GM10266 (cell line): Measurements from ENCODE around the gene SNX17.

ENCODE experiments used
- DNase-seq: peaks from one replicate; pipeline ENCODE4 v3.0.0; 2012; ENCODE audit errors: extremely low spot score
- TF ChIP-seq, protein P1 (sequence below): IDR thresholded peaks from 2 replicates; pipeline ENCODE4 v1.5.1; 2012; ENCODE audit warnings: mild to moderate bottlenecking, low read depth; ENCODE audit not compliant: control insufficient read depth, insufficient read depth; ENCODE audit errors: missing control alignments

SNX17 gene

GRCh38 chr2:27378809-27379290 is 8.4 kb downstream of the SNX17 start:
- TF ChIP-seq, protein P1, sequence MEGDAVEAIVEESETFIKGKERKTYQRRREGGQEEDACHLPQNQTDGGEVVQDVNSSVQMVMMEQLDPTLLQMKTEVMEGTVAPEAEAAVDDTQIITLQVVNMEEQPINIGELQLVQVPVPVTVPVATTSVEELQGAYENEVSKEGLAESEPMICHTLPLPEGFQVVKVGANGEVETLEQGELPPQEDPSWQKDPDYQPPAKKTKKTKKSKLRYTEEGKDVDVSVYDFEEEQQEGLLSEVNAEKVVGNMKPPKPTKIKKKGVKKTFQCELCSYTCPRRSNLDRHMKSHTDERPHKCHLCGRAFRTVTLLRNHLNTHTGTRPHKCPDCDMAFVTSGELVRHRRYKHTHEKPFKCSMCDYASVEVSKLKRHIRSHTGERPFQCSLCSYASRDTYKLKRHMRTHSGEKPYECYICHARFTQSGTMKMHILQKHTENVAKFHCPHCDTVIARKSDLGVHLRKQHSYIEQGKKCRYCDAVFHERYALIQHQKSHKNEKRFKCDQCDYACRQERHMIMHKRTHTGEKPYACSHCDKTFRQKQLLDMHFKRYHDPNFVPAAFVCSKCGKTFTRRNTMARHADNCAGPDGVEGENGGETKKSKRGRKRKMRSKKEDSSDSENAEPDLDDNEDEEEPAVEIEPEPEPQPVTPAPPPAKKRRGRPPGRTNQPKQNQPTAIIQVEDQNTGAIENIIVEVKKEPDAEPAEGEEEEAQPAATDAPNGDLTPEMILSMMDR: no peak
- DNase-seq: no peak

DNA sequence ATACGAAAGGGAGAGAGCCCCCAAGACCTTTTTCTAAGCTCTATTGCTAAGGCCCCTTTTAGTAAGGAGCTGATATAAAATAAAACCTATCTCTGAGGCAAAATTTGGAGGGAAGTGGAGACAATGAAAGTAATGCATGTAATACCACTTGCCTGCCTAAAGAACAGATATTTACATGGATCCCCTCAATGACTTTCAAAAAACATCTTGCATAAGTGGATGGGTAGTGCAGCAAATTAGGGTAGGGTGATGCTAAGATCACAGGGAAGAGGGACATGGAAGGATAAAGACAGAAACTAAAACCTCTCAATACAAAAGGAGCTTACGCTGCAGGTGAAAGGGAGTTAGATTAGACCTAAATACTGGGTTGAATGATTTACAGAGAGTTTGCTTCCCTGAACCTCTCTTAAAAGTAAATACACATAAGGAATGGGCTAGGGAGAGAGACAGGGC is 9.0 kb downstream of the SNX17 start:
- DNase-seq: no peak
- TF ChIP-seq, protein P1: no peak

DNA sequence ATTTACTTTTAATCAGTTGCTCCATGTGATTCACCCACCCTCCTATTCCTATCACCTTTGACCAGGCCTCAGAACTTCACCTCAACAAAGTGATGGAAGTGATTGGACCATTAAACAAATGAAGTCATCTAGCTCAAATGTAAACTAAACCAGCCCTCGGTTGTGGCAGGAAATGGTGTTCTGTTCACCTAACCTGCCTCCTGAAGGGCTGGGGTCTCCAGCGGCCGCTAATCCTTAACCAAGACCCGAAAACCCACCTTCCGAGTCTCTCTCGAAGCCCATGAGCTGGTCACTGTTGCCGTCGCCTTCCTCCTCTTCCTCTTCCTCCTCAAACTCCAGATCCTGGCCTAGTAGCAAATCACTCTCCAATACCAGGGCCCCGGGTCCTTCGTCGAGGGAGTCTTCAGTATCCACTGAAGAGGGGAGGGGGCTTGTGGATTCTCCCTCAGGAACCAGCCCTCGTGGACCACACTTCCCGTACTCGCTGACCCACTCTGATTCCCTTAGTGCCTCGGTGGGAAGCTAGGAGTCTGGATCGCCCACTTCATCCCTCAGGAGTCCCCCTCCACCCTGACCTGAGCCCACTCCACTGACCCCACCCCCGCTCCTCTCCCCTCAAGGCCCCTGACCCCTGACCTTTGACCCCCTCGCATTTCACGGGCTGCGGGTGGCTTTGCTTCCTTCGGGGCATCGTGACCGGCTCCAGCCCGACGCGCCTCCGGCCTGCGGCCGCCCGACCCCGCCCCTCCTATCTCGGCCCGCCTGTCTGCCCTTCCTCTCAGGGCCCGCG is 9.6 kb downstream of the SNX17 start:
- DNase-seq: no peak

DNA sequence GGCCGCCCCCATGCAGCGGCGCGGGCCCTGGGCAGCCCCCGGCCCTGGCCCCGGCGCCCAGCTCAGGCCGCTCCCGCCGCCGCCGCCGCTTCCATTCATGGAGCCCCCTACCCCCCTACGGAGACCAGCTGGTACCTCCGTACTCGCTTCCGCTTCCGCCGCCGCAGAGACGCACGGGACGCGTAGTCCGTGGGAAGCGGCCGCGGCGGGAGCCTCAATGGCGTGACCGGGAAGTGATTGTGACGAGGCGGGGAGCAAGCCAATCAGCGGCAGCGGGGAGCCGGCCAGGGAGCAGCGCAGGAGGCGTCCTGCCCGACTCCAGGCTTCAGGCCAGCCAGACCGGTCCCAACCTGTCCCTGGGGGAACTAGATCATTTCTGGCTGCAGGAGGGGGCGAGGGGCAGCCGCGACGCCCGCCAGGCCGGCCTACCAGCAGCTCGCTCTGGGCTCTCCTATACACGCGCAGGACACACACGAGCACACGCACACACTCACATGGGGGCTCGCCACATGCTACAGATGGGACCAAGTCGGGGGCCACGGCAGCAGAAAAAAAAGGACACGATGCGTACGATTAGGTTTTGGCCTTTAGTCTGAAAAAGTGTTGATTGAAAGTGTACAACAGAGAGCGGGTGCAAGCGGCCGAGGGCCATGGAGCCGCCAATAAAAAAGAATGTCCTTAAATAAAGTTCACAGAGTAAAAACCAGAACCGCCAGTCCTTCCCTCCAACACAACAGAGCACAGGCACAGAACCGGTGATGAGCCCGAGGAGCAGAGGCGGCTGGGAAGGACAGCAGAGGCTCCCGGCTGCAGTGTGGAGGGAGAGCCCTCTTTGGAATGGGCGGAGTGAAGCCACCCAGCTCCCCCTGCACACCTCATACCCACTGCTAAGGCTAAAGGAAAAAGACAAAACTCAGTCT is 10.5 kb downstream of the SNX17 start, which contains the start of gene ZNF513:
Gene ZNF513, minus strand, starts transcription at position 109 of the 920 bp plus-strand sequence. CDS start 208 bp downstream, outside the sequence.
- DNase-seq: peak; percentile 95
- TF ChIP-seq, protein P1: no peak

More for the DNA sequence above, 9.6 kb downstream of the SNX17 start:
- TF ChIP-seq, protein P1: no peak

- TF ChIP-seq, protein P1: no peak
- no peak for DNase-seq
Measured at GRCh38 chr2:27381577-27382181, 11.3 kb downstream of the SNX17 start.

DNA sequence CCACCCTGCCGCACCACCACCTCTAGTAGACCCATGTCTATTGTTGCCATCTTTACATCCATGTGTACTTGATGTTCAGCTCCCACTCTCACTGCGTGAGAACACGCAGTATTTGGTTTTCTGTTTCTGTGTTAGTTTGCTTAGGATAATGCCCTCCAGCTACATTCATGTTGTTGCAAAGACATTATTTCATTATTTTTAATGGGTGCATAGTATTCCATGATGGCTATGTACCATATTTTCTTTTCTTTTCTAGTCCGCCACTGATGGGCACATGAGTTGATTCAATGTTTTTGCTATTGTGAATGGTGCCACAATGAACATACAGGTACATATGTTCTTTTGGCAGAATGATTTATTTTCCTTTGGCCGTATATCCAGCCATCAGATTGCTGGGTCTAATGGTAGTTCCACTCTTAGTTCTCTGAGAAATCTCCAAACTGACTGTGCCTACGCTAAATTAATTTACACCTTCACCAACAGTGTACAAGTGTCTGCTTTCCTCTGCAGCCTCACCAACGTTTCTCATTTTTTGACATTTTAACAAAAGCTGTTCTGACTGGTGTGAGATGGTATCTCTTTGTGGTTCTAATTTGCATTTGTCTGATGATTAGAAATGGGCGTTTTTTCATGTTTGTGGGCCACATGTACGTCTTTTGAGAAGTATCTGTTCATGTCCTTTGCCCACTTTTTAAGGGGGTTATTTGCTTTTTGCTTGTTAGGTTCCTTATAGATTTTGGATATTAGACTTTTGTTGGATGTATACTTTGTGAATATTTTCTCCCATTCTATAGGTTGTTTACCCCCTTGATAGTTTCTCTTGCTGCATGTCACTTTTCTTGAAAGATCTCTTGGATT is 20.6 kb downstream of the SNX17 start:
- TF ChIP-seq, protein P1: no peak
- no peak for DNase-seq
